Renal cortex interstitium (tissue), 15 donors: ENCODE results near the gene HIGD2B. TPM values are rescaled to one million over a fixed set of nuclear protein-coding genes. Genes with fewer than 3 reads are reported as not detected.
"Not testable (repeated sequence)": the region's sequence is repeated elsewhere in the genome, so short reads cannot be mapped to it uniquely, and the experiment has no call there.

Source experiments
- DNase-seq, 11 donors: peaks; one replicate each; pipeline ENCODE4 v3.0.0-alpha.2; 2013; ENCODE audit warnings: low read depth in 9 of 11, low spot score in 4 of 11; ENCODE audit errors: extremely low read depth in 1 of 11
- long read RNA-seq, 16 experiments: transcript quantifications; one replicate each; lab custom pipeline, GENCODE V29; 2026
- polyA plus RNA-seq, 3 donors: library from polyadenylated mRNA; unstranded; fragments of 120-200 nt; gene quantifications; one replicate each; pipeline ENCODE4 v1.2.1, GENCODE V29; 2013; ENCODE audit not compliant: insufficient read length in 3 of 3

Gene HIGD2B
- not detected for polyA plus RNA-seq
- long read RNA-seq, donor 1 = 0 reads
- long read RNA-seq, donor 2 = 0 reads
- long read RNA-seq, donor 3 = 0 reads
- long read RNA-seq, donor 4 = 0 reads
- long read RNA-seq, donor 5 = 0 reads
- long read RNA-seq, donor 6, partial matches to known transcripts = 41 of 41 reads
- long read RNA-seq, donor 6, other reads (novel, unspliced or antisense) = 0 of 41 reads
- long read RNA-seq, donor 7 = 0 reads
- long read RNA-seq, donor 8 = 0 reads
- long read RNA-seq, donor 9 = 0 reads
- long read RNA-seq, donor 10 = 0 reads
- long read RNA-seq, donor 11 = 0 reads
- long read RNA-seq, donor 12 = 0 reads
- long read RNA-seq, donor 13 = 0 reads
- long read RNA-seq, donor 14 = 0 reads
- long read RNA-seq, donor 15 = 0 reads
- long read RNA-seq, donor 16 = 0 reads

GRCh38 chr15:72685925-72686794 lies at the start of gene HIGD2B, which contains the start of gene BBS4:
TSS of gene HIGD2B (minus strand) at chr15:72686182. CDS start at chr15:72676374, 9,808 bp downstream.
TSS of gene BBS4 (plus strand) at chr15:72686207. CDS start at chr15:72686228, 21 bp downstream.
- peak; percentile 80 to 95 (median 91) for DNase-seq

- DNase-seq = no peak
Measured at GRCh38 chr15:72735111-72735510, 49.1 kb upstream of the HIGD2B start.

GRCh38 chr15:72733941-72734738 lies 48.2 kb upstream of the HIGD2B start:
- no peak for DNase-seq

GRCh38 chr15:72732516-72732915 lies 46.5 kb upstream of the HIGD2B start:
- no peak for DNase-seq

- DNase-seq = no peak
Measured at GRCh38 chr15:72732086-72732485, 46.1 kb upstream of the HIGD2B start.

GRCh38 chr15:72728821-72729220 lies 42.8 kb upstream of the HIGD2B start:
- DNase-seq = no peak

- not testable (repeated sequence) for DNase-seq
Measured at GRCh38 chr15:72728249-72728648, 42.3 kb upstream of the HIGD2B start.

- DNase-seq = no peak
Measured at GRCh38 chr15:72727154-72727553, 41.2 kb upstream of the HIGD2B start.

- not testable (repeated sequence) for DNase-seq
Measured at GRCh38 chr15:72725851-72726250, 39.9 kb upstream of the HIGD2B start.

GRCh38 chr15:72725446-72725845 lies 39.5 kb upstream of the HIGD2B start:
- DNase-seq = no peak

- DNase-seq = no peak
Measured at GRCh38 chr15:72724028-72724427, 38.0 kb upstream of the HIGD2B start.

GRCh38 chr15:72722071-72722696 lies 36.2 kb upstream of the HIGD2B start:
- DNase-seq = peak; percentile 21 to 48 (median 41)

GRCh38 chr15:72708551-72709303 lies 22.7 kb upstream of the HIGD2B start:
- DNase-seq = not testable (repeated sequence)

GRCh38 chr15:72706266-72706665 lies 20.3 kb upstream of the HIGD2B start:
- no peak for DNase-seq

- DNase-seq = no peak
Measured at GRCh38 chr15:72700076-72700475, 14.1 kb upstream of the HIGD2B start.

GRCh38 chr15:72698938-72699337 lies 13.0 kb upstream of the HIGD2B start:
- no peak for DNase-seq

- DNase-seq = no peak
Measured at GRCh38 chr15:72690938-72691337, 5.0 kb upstream of the HIGD2B start.

GRCh38 chr15:72688697-72689096 lies 2.7 kb upstream of the HIGD2B start:
- no peak for DNase-seq
